IMR-90 (cell line): ENCODE data around the gene STAT5B. TPM values are rescaled to one million over a fixed set of nuclear protein-coding genes. Genes with fewer than 3 reads are reported as not detected.

Experiments used
- CHD1 ChIP-seq: IDR thresholded peaks from 2 replicates; pipeline ENCODE4 v1.6.1; 2012; ENCODE audit warnings: low read depth, low read length, improper control_type of control experiment
- ELK1 ChIP-seq: fragments of 150-350 bp; IDR thresholded peaks from 2 replicates; pipeline ENCODE4 v1.6.1; 2016; ENCODE audit warnings: low read depth, mild to moderate bottlenecking, low read length, moderate library complexity, borderline replicate concordance
- polyA plus RNA-seq, 3 experiments: library from polyadenylated mRNA; depleted of rRNA; stranded (reverse); fragments of >200 nt; gene quantifications; 2 replicates each; pipeline ENCODE4 v1.2.3, GENCODE V29; 2012; ENCODE audit warnings: low replicate concordance in 1 of 3
- total RNA-seq: library from RNA; depleted of rRNA; stranded (reverse); fragments of >200 nt; gene quantifications from 2 replicates; pipeline ENCODE4 v1.2.3, GENCODE V29; 2012

Gene STAT5B
- total and polyA plus RNA-seq, 2 of the 4 experiments (the other 2 are of a cell fraction): 24.4 to 29.6 TPM

DNA sequence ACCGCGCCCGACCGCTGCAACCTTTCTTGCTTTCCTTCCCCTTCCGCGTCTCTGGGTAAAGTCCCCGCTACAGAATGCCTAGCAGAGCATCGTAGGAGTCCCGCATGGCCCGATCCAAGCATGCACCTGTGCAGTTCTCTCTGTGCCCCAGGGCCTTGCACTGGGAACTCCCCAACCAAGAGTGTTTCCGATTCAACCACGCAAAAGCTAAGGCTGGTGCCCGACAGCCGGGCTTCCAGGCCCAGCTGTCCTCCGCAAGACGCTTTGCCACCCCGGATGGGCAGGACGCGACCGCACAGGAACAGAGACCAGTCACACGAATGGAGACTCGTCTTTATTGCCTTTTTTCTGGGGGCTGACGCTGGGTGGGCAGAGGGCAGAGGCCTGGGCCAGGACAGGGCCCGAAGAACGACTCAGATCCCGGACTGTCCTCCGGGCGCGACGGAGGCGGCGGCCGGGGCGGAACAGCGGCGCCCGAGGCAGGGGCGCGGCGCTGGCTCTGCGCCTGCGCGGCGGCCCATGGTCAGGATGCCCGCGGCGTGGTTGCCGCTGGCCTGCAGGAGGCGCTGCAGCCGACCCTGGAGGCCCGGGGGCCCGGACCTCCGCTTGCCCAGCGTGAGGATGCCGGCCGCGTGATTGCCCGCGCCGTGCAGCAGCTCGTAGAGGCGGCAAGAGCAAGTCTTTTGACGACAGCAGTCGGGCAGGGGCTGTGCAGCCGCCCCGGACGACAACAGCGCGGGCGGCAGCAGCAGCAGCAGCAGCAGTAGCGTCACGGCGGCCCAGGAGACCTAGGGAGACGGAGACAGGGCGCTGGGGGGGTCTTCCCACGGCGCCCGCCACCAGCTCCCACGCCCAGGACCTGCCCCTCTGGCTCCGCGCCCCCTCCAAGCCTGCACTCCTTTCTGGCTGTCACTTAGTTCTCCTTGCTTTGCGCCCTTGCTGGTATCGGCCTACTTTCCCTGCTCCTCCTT lies 92.2 kb downstream of the STAT5B start (continued):
- TF ChIP-seq ELK1 (no peak), CHD1 (no peak)
